HepG2 (cell line): ENCODE data around the gene AQP7. TPM values are rescaled to one million over a fixed set of nuclear protein-coding genes. Genes with fewer than 3 reads are reported as not detected.
A peak's percentile ranks its signal among the peaks of the same experiment; 100 is the strongest.

Source experiments
- HDAC6 ChIP-seq: fragments of 200-600 bp; sonication (generic); IDR thresholded peaks from 2 replicates; pipeline ENCODE4 v1.7.0; 2017; ENCODE audit warnings: mild to moderate bottlenecking, antibody characterized with exemption, low read length, low read depth
- IRF9 ChIP-seq: sonication (generic); formaldehyde crosslinking; IDR thresholded peaks from 2 replicates; pipeline ENCODE4 v1.8.0; 2022; ENCODE audit warnings: missing genetic modification reagents, mild to moderate bottlenecking, borderline replicate concordance
- KDM4B ChIP-seq: sonication (generic); formaldehyde crosslinking; IDR thresholded peaks from 2 replicates; pipeline ENCODE4 v1.4.0; 2020; ENCODE audit warnings: missing genetic modification reagents
- KMT2B ChIP-seq: IDR thresholded peaks from 2 replicates; pipeline ENCODE4 v1.6.1; 2016; ENCODE audit warnings: missing genetic modification reagents, missing compliant biosample characterization
- NCOA1 ChIP-seq: sonication (generic); formaldehyde crosslinking; IDR thresholded peaks from 2 replicates; pipeline ENCODE4 v1.9.0; 2021; ENCODE audit warnings: missing genetic modification reagents
- REPIN1 ChIP-seq: sonication (generic); formaldehyde crosslinking; IDR thresholded peaks from 2 replicates; pipeline ENCODE4 v1.8.0; 2022; ENCODE audit warnings: missing genetic modification reagents, low read depth, mild to moderate bottlenecking, borderline replicate concordance
- RXRB ChIP-seq: IDR thresholded peaks from 2 replicates; pipeline ENCODE4 v1.6.1; 2016; ENCODE audit warnings: borderline replicate concordance, missing genetic modification reagents, missing compliant biosample characterization
- SALL2 ChIP-seq: sonication (generic); formaldehyde crosslinking; IDR thresholded peaks from 2 replicates; pipeline ENCODE4 v1.8.1; 2023; ENCODE audit warnings: mild to moderate bottlenecking, missing genetic modification reagents, inconsistent platforms
- SNAPC5 ChIP-seq: sonication (generic); formaldehyde crosslinking; IDR thresholded peaks from 2 replicates; pipeline ENCODE4 v1.8.1; 2023; ENCODE audit warnings: mild to moderate bottlenecking, missing genetic modification reagents, borderline replicate concordance
- YY1 ChIP-seq: IDR thresholded peaks from 2 replicates; pipeline ENCODE4 v1.6.1; 2011; ENCODE audit warnings: low read length, low read depth, moderate library complexity, mild to moderate bottlenecking; ENCODE audit not compliant: insufficient read depth, insufficient replicate concordance
- ZNF138 ChIP-seq: sonication (generic); formaldehyde crosslinking; IDR thresholded peaks from 2 replicates; pipeline ENCODE4 v1.5.0; 2020; ENCODE audit warnings: mild to moderate bottlenecking, low read depth, missing genetic modification reagents
- ZNF18 ChIP-seq: sonication (generic); formaldehyde crosslinking; IDR thresholded peaks from 2 replicates; pipeline ENCODE4 v1.8.0; 2022; ENCODE audit warnings: mild to moderate bottlenecking, missing genetic modification reagents; ENCODE audit not compliant: insufficient replicate concordance
- ZNF350 ChIP-seq: sonication (generic); formaldehyde crosslinking; IDR thresholded peaks from 2 replicates; pipeline ENCODE4 v1.4.0; 2020; ENCODE audit warnings: mild to moderate bottlenecking, low read depth, missing genetic modification reagents, borderline replicate concordance
- ZNF496 ChIP-seq: sonication (generic); formaldehyde crosslinking; IDR thresholded peaks from 2 replicates; pipeline ENCODE4 v1.8.1; 2023; ENCODE audit warnings: mild to moderate bottlenecking, moderate library complexity, missing genetic modification reagents; ENCODE audit not compliant: insufficient replicate concordance
- ZNF546 ChIP-seq: sonication (generic); formaldehyde crosslinking; conservative IDR thresholded peaks from 2 replicates; pipeline ENCODE4 v1.8.1; 2023; ENCODE audit warnings: mild to moderate bottlenecking, missing genetic modification reagents
- ZNF672 ChIP-seq: sonication (generic); formaldehyde crosslinking; IDR thresholded peaks from 2 replicates; pipeline ENCODE4 v1.8.1; 2022; ENCODE audit warnings: missing genetic modification reagents
- ZNF687 ChIP-seq: sonication (generic); formaldehyde crosslinking; IDR thresholded peaks from 2 replicates; pipeline ENCODE4 v1.5.1; 2020; ENCODE audit warnings: mild to moderate bottlenecking, missing genetic modification reagents, moderate library complexity
- ZNF747 ChIP-seq: sonication (generic); formaldehyde crosslinking; IDR thresholded peaks from 2 replicates; pipeline ENCODE4 v1.8.1; 2023; ENCODE audit warnings: missing genetic modification reagents, mild to moderate bottlenecking, borderline replicate concordance
- ZNF83 ChIP-seq: sonication (generic); formaldehyde crosslinking; IDR thresholded peaks from 2 replicates; pipeline ENCODE4 v1.4.0; 2020; ENCODE audit warnings: missing genetic modification reagents, mild to moderate bottlenecking, borderline replicate concordance
- polyA plus RNA-seq, 8 experiments: library from polyadenylated mRNA; depleted of rRNA in 3 of 8; stranded (reverse) in 7 of 8; unstranded in 1 of 8; fragments of >200 nt; fragmentation: Illumina TruSeq in 4 of 8; extraction: Trizol in 4 of 8; gene quantifications; 2 replicates each; pipeline versions ENCODE4 v1.2.1 to v1.2.3, GENCODE V29; 2011 to 2016; ENCODE audit warnings: low read depth in 4 of 8, missing spikeins in 1 of 8, mixed read lengths in 1 of 8; ENCODE audit not compliant: insufficient read depth in 1 of 8
- total RNA-seq, 5 experiments: library from RNA; depleted of rRNA; stranded (reverse); fragments of >200 nt; fragmentation: Illumina TruSeq; extraction: Trizol; gene quantifications; 2 replicates each; pipeline ENCODE4 v1.2.3, GENCODE V29; 2016; ENCODE audit warnings: low read depth in 1 of 5
- TF ChIP-seq, protein P1 (sequence below): sonication (generic); formaldehyde crosslinking; conservative IDR thresholded peaks from 2 replicates; pipeline ENCODE4 v1.8.0; 2022; ENCODE audit warnings: low read depth, missing genetic modification reagents
- TF ChIP-seq, protein P2 (sequence below): sonication (generic); formaldehyde crosslinking; IDR thresholded peaks from 2 replicates; pipeline ENCODE4 v1.5.1; 2020; ENCODE audit warnings: missing genetic modification reagents, mild to moderate bottlenecking, borderline replicate concordance

Gene AQP7
- total and polyA plus RNA-seq, 2 of the 13 experiments (the other 11 are each of a cell fraction or from before 2014, with no cell fraction given) = 1.9 to 2.1 TPM

DNA sequence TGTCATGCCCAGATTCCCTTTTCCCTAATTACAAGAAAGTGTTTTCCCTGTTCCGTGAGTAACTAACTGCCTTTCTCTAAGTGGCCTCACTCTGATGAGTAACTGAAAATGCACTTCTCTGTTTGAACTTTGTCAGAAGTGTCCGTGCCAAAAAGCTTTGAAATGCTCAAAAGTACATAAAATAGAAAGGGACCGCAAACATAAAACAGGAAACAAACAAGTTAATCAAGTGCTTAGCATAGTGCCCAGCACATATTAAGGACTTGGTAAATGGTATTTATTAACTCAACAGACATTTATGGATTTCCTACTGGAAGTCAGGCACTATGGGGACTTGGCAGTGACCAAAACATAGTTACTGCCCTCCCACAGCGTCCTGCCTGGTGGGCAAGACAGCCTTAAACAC lies 22.8 kb upstream of the AQP7 start (continued):
- TF ChIP-seq IRF9 (CRISPR knock-in tag) (no peak), KMT2B (CRISPR knock-in tag) (no peak), RXRB (CRISPR knock-in tag) (peak; percentile 65; the same call in 1 of the 2 replicates), ZNF138 (no peak), SNAPC5 (CRISPR knock-in tag) (no peak), ZNF350 (CRISPR knock-in tag) (no peak), ZNF18 (CRISPR knock-in tag) (no peak), YY1 (no peak), NCOA1 (CRISPR knock-in tag) (no peak), ZNF496 (CRISPR knock-in tag) (no peak), ZNF747 (CRISPR knock-in tag) (no peak), ZNF687 (no peak), KDM4B (CRISPR knock-in tag) (no peak), HDAC6 (no peak), ZNF672 (CRISPR knock-in tag) (no peak), SALL2 (no peak), ZNF83 (no peak), REPIN1 (CRISPR knock-in tag) (no peak), ZNF546 (no peak)
- TF ChIP-seq, protein P1, sequence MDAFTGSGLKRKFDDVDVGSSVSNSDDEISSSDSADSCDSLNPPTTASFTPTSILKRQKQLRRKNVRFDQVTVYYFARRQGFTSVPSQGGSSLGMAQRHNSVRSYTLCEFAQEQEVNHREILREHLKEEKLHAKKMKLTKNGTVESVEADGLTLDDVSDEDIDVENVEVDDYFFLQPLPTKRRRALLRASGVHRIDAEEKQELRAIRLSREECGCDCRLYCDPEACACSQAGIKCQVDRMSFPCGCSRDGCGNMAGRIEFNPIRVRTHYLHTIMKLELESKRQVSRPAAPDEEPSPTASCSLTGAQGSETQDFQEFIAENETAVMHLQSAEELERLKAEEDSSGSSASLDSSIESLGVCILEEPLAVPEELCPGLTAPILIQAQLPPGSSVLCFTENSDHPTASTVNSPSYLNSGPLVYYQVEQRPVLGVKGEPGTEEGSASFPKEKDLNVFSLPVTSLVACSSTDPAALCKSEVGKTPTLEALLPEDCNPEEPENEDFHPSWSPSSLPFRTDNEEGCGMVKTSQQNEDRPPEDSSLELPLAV (CRISPR knock-in tag) = no peak
- TF ChIP-seq, protein P2, sequence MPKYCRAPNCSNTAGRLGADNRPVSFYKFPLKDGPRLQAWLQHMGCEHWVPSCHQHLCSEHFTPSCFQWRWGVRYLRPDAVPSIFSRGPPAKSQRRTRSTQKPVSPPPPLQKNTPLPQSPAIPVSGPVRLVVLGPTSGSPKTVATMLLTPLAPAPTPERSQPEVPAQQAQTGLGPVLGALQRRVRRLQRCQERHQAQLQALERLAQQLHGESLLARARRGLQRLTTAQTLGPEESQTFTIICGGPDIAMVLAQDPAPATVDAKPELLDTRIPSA = no peak
